Thoracic aorta (tissue), 2 donors: ENCODE measurements around the gene OR11L1. TPM values are rescaled to one million over a fixed set of nuclear protein-coding genes. Genes with fewer than 3 reads are reported as not detected.

Experiments
- ATAC-seq: fragments of 150-250 bp; one replicate; pipeline ENCODE4 v1.8.0; 2017; ENCODE audit warnings: low read depth; ENCODE audit not compliant: insufficient number of reproducible peaks, low FRiP score
- DNase-seq: peaks from one replicate; pipeline ENCODE4 v3.0.0-alpha.2; 2020; ENCODE audit warnings: low spot score
- H3K27ac ChIP-seq, 2 donors: fragments of 200-600 bp; sonication (generic); 1 replicate in 1 of 2; 2 replicates in 1 of 2; pipeline ENCODE4 v1.5.1; 2016; ENCODE audit warnings: mild to moderate bottlenecking in 2 of 2, moderate library complexity in 2 of 2
- H3K27me3 ChIP-seq: fragments of 200-600 bp; sonication (generic); replicated peaks from 2 replicates; pipeline ENCODE4 v1.6.0; 2016; ENCODE audit warnings: mild to moderate bottlenecking; ENCODE audit not compliant: insufficient read depth
- H3K36me3 ChIP-seq: fragments of 200-600 bp; sonication (generic); one replicate; pipeline ENCODE4 v1.5.1; 2016
- H3K4me1 ChIP-seq, 2 donors: fragments of 200-600 bp; sonication (generic); 1 replicate in 1 of 2; 2 replicates in 1 of 2; pipeline versions ENCODE4 v1.5.1 to v1.6.0; 2016; ENCODE audit warnings: low read depth in 2 of 2, mild to moderate bottlenecking in 1 of 2; ENCODE audit not compliant: control insufficient read depth in 1 of 2
- H3K4me3 ChIP-seq: fragments of 200-600 bp; sonication (generic); 2 replicates; pipeline ENCODE4 v1.5.1; 2016; ENCODE audit warnings: mild to moderate bottlenecking
- H3K9me3 ChIP-seq: fragments of 200-600 bp; sonication (generic); 2 replicates; pipeline ENCODE4 v1.5.1; 2016
- total RNA-seq, 2 donors: library from RNA; depleted of rRNA; stranded (reverse); fragments of >200 nt; gene quantifications; one replicate each; pipeline versions ENCODE4 v1.1.0 to v1.2.3, GENCODE V29; 2016
- TF ChIP-seq, protein P1 (sequence below): fragments of 200-600 bp; sonication (generic); IDR thresholded peaks from one replicate; pipeline ENCODE4 v1.5.1; 2019; ENCODE audit warnings: antibody characterized with exemption

OR11L1 gene
- total RNA-seq, 2 donors from 2014 or later: not detected

DNA sequence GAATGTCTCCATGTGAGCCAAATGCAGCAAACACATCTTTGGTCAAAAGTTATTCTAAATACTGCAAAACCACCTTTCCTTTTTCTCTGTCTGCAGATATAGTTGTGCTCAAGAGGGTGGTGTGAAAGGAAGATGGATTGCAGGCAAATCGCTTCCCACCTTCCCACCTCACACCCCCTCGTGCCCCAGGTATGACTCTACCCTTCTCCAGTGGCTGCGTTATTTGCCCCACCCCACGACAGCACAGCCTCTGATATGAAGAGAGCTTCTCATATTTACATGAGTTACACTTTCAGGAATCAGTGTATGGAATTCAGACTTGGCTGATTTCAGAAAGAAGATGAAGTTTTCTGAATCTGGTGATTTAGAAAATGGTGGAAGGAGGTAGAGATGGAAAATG is 21.1 kb upstream of the OR11L1 start:
- TF ChIP-seq, protein P1, sequence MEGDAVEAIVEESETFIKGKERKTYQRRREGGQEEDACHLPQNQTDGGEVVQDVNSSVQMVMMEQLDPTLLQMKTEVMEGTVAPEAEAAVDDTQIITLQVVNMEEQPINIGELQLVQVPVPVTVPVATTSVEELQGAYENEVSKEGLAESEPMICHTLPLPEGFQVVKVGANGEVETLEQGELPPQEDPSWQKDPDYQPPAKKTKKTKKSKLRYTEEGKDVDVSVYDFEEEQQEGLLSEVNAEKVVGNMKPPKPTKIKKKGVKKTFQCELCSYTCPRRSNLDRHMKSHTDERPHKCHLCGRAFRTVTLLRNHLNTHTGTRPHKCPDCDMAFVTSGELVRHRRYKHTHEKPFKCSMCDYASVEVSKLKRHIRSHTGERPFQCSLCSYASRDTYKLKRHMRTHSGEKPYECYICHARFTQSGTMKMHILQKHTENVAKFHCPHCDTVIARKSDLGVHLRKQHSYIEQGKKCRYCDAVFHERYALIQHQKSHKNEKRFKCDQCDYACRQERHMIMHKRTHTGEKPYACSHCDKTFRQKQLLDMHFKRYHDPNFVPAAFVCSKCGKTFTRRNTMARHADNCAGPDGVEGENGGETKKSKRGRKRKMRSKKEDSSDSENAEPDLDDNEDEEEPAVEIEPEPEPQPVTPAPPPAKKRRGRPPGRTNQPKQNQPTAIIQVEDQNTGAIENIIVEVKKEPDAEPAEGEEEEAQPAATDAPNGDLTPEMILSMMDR: no peak
- no peak for ATAC-seq

DNA sequence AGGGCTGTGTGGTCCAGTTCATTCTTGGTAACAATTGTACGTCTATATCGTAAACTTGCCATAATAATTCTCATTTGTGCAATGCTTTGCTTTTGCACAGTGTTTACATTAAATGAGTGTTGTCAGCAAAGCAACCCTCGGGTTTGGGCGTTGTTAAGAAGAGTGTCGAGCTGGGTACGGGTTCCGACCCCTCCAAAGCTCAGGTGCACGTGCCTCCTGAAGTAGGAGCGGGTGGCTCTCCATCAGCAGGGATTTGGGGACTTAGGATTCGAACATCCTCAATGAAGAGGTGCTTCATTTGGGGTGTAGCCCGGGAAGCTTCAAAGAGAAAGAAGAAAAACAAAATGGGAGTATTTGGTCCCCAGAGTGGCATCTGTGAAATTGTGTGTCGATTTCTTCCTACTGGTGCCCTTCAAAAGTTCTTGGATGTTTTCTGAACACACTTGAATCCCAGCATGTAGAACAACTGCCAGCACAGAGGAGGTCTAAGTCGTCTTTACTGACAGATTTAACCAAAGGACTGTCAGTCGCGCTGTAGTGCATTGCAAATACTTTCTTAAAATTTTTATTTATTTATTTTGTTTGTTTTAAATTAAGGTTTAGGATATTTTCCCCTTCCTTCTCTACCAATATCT is 16.4 kb upstream of the OR11L1 start:
- Histone ChIP-seq H3K9me3 (no peaks in the 10 kb centered on the region), H3K4me1 (no peaks in the 10 kb centered on the region), H3K4me3 (peak overlapping the region; percentile 58), H3K36me3 (no peaks in the 10 kb centered on the region), H3K27me3 (no peaks in the 10 kb centered on the region), H3K27ac (no peak overlapping the region)
- TF ChIP-seq, protein P1: no peak
- no peak for DNase-seq
- ATAC-seq: no peak

More for the DNA sequence above, 21.1 kb upstream of the OR11L1 start:
- H3K27me3 ChIP-seq: no peaks in the 10 kb centered on the region
- no peaks in the 10 kb centered on the region for H3K9me3 ChIP-seq
- no peaks in the 10 kb centered on the region for H3K36me3 ChIP-seq
- no peak for DNase-seq
- H3K4me3 ChIP-seq: no peak overlapping the region
- no peak overlapping the region for H3K27ac ChIP-seq
- H3K4me1 ChIP-seq: no peaks in the 10 kb centered on the region

DNA sequence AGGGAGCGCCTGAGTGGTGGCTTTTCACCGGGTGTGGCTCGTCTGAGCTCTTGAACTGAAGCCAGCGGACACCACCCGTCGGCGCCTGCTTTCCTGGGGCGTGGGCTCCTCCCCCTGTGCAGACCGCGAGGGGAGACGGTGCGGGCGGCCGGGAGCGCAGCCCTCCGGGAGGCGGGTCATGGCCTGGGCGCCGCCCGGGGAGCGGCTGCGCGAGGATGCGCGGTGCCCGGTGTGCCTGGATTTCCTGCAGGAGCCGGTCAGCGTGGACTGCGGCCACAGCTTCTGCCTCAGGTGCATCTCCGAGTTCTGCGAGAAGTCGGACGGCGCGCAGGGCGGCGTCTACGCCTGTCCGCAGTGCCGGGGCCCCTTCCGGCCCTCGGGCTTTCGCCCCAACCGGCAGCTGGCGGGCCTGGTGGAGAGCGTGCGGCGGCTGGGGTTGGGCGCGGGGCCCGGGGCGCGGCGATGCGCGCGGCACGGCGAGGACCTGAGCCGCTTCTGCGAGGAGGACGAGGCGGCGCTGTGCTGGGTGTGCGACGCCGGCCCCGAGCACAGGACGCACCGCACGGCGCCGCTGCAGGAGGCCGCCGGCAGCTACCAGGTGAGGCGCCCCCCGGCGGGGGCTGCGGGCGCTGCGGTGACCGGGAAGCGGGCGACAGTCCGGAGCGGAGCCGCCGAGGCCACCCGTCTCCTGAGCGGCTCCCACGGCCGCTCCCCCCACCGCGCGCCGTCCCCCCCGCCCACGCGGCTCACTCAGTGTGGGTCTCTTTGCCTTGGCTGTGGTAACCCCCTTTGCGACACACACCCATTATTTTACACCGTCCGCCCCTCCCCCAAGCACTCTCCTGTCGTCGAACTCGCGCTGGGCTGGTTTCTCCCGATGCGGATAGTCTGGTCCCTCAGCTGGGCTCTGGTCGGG is 15.6 kb upstream of the OR11L1 start, which contains the start of gene TRIM58:
Gene TRIM58 (plus strand): TSS at position 119 of the 916 bp plus-strand sequence. CDS start 60 bp downstream, at position 179.
- TF ChIP-seq, protein P1: no peak
- H3K4me1 ChIP-seq: no peaks in the 10 kb centered on the region
- H3K27me3 ChIP-seq: no peaks in the 10 kb centered on the region
- H3K4me3 ChIP-seq: peak within 1 kb of the TSS; percentile 58
- H3K36me3 ChIP-seq: no peaks in the 10 kb centered on the region
- H3K27ac ChIP-seq: no peak within 1 kb of the TSS
- no peak for ATAC-seq
- DNase-seq: no peak
- H3K9me3 ChIP-seq: no peaks in the 10 kb centered on the region

DNA sequence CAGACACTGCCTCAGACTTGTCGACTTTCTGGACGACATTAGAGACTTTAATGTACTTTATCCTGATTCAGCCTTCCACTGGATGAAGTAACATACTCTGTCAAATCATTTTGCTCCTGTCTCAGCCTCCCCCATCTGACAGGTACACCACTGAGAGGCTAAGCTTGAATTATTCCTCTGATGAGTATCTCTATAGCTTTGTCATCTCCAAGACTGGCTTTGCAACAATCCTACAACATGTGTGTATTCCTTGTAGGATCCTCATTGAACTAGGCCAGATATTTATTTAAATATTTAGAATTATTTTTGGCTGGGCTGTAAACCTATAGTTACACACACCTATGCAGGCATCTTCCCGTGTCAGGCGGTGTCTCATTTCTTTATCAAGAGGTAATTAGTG is 14.2 kb upstream of the OR11L1 start:
- ATAC-seq (no peak), DNase-seq (no peak)
- no peak overlapping the region for H3K27ac ChIP-seq
- H3K4me3 ChIP-seq: no peak overlapping the region
- TF ChIP-seq, protein P1: no peak
- no peaks in the 10 kb centered on the region for H3K4me1 ChIP-seq
- no peaks in the 10 kb centered on the region for H3K9me3 ChIP-seq
- H3K36me3 ChIP-seq: no peaks in the 10 kb centered on the region
- H3K27me3 ChIP-seq: no peaks in the 10 kb centered on the region

DNA sequence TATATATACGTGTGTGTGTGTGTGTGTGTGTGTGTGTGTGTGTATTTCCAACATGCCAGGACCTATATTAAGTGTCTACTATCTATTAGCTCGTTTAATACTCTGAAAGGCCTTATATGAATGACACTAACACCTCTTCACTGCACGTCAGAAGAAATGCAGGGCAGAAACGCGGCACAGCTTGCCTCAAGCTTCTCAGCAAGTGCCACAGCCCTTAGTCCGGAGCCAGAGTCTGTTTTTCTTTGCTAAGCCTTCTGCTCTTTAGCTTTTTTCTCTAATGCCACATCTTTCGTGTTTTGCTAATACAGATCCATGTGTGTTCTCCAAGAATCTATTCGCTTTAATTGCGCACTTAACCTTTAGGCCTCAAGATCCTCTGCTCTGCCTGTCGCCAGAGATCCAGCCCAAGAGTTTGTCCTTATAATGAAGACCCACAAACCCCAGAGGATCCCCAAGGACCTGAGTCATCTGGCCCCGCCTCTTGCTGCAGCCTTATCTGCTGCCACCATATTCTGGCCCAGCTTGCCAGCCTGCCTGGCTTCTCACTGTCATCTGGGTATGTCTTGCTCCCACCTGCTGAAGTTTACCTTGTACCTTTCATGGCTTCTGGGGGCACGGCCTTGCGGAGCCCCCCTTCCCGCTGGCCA is 13.3 kb upstream of the OR11L1 start:
- Histone ChIP-seq H3K27ac (no peak overlapping the region), H3K9me3 (no peaks in the 10 kb centered on the region), H3K4me1 (no peaks in the 10 kb centered on the region), H3K4me3 (no peak overlapping the region), H3K27me3 (no peaks in the 10 kb centered on the region), H3K36me3 (no peaks in the 10 kb centered on the region)
- TF ChIP-seq, protein P1: no peak
- DNase-seq (no peak), ATAC-seq (no peak)
